COR-L47 (cell line): ENCODE measurements around the gene THADA.
"Not testable (repeated sequence)": the region's sequence is repeated elsewhere in the genome, so short reads cannot be mapped to it uniquely, and the experiment has no call there.

Experiments
- DNase-seq: peaks from one replicate; lab custom pipeline; 2025; lab: John Stamatoyannopoulos, UW

Gene THADA

DNA sequence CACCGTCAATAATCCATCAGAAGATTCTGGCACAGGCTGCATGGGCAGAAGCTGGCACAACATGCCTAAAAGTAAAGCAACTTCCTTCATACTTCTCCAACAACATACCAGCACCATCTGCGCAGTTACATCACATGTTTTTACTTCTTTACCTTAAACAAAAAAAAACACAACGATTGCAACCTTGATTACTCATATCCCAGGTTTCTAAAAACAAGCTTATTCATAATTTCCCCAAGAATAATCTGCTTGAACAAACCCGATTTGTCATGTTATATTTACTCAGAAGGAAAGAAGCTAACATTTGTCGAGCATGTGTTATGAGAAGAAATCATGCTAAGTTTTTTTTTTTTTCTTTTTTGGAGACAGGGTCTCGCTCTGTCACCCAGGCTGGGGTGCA, 54.7 kb downstream of the THADA start:
- DNase-seq, result no peak

DNA sequence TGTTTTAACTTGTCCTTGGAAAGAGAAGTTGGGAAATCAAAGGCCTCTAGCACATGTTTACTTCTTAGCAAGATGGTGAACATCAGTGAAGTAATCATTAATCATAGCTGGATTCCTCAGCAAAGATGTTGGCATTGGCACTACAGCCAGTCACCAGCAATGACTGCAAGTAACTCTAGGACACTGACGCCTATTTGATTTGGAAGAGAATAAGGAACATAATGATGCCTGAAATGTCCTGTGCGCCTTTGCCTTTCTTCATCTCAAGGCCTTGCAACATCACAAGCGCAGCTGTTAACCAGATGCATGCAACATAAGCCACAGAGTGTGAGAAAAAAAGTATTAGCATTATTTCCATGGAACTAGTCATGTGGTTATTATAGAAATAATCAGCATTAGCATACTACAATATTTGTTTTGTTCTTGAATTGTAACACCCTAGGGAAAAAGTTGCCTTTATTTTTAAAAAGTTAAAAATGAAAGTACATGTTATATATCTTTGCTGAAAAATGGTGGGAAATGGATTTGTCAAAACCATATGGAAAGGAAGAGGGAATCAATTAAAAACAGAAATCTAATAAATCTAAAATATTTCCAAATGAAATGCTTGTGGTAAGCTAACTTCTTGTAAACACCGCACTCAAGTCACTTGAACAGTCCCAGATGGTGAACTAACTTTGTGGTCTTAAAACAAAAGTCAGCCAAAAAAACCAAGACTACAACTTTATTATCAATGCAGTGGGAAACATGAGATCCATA, 55.6 kb downstream of the THADA start:
- no peak for DNase-seq

DNA sequence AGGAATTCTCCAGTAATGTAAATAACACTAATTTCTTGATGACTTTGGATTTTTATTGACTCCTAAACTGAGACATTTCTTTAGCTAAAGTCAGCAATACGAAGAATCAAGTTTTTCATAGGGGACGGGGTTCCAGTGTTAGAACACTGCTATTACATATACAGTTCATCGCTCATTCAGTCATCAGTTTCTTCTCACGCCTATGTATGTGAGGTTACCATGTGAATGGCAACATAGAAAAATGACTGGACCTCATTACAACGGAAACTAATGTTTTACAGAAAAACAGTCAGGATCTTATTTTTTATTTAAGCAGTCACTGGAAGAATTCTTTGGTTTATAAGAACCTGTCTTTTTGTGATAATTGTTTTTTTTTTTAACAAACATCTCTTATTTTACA, 56.4 kb downstream of the THADA start:
- DNase-seq, result no peak

DNA sequence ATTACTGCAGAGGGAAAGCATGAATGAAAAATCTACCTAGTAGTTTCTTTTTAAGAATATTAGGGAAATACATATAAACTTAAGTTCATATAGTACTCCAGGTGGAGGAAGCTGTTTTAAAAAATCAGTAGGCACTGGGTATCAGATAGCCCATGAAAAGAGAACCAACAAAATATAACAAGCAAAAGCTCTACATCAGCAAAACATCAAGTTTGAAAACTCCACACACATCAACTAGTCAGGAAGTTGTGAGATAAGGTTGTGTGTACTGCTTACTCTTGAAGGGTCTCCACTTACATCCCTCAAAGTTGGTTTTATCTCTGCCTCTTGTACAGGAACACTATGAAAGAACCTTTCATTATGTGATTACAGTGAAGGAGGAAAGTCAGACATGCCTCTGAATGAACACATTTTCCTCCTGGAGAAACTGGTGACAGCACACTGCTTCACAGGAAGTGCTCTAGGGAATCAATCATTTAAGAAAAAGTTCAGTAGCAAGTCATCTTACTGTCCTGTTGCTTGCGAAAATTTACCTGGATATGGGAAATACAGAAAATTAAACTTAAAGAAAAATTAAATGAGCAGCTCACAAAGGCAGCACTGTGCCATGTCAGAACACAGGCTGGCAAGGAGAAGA, 57.7 kb downstream of the THADA start:
- no peak for DNase-seq

- DNase-seq, result no peak
Measured at GRCh38 chr2:43537137-43537536, 58.7 kb downstream of the THADA start.

DNA sequence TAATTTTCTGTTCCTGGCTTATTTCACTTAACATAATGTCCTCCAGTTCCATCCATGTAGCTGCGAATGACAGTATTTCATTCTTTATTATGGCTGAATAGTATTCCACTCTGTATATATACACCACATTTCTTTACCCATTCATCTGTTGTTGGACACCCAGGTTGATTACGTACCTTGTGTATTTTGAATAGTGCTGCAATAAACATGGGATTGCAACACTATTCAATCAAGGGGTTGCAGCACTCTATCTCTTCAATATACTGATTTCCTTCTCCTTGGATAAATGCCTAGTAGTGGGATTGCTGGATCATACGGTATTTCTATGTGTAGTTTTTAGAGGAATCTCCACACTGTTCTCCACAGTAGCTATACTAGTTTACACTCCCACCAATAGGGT, 61.3 kb downstream of the THADA start:
- no peak for DNase-seq

- not testable (repeated sequence) for DNase-seq
Measured at GRCh38 chr2:43532572-43532971, 63.3 kb downstream of the THADA start.

- no peak for DNase-seq
Measured at GRCh38 chr2:43531251-43531650, 64.6 kb downstream of the THADA start.

- no peak for DNase-seq
Measured at GRCh38 chr2:43526994-43527393, 68.8 kb downstream of the THADA start.

GRCh38 chr2:43525506-43525905, 70.3 kb downstream of the THADA start:
- no peak for DNase-seq

GRCh38 chr2:43524177-43524965, 71.5 kb downstream of the THADA start:
- no peak for DNase-seq

GRCh38 chr2:43522177-43522576, 73.7 kb downstream of the THADA start:
- no peak for DNase-seq

- DNase-seq, result no peak
Measured at GRCh38 chr2:43521568-43521967, 74.3 kb downstream of the THADA start.

DNA sequence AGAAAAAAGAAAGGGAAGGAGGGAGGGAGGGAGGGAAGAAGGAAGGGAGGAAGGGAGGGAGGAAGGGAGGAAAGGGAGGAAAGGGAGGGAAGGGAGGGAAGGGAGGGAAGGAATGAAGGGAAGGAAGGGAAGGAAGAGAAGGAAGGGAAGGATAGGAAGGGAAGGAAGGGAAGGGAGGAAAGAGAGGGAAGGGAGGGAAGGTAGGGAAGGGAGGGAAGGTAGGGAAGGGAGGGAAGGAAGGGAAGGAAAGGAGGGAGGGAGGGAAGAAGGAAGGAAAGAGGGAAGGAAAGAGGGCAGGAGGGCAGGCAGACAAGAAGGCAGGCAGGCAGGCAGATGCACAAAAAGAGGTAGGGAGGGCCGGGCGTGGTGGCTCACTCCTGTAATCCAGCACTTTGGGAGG, 74.9 kb downstream of the THADA start:
- DNase-seq, result no peak

DNA sequence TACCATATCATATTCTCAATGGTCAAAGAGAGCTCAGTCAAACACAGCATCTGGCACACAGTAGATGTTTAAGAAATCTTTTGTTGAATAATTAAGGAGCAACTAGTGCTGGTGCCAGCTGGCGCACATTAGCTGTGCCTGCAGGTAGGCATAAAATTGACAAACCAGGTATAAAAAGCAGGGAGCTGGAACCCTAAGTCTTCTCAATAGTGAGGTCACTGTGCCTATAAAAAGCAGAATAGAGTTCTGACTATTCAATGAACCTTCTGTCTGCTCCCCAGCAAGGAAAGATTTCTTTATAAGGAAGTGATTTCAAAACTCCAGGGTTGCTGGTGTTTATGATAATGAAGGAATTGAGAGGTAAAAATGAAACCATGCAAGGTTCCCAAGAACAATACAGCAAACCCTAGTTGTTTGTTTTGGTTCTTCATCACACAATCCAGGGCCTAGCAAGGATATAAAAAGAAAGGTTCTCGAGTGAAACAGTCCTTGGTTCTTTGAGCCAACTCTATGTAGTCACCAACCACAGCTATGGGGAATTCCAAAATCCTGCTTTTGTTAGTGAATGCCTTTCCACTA, 76.1 kb downstream of the THADA start:
- DNase-seq, result no peak

GRCh38 chr2:43518718-43519117, 77.1 kb downstream of the THADA start:
- DNase-seq, result no peak

- no peak for DNase-seq
Measured at GRCh38 chr2:43518181-43518580, 77.7 kb downstream of the THADA start.

DNA sequence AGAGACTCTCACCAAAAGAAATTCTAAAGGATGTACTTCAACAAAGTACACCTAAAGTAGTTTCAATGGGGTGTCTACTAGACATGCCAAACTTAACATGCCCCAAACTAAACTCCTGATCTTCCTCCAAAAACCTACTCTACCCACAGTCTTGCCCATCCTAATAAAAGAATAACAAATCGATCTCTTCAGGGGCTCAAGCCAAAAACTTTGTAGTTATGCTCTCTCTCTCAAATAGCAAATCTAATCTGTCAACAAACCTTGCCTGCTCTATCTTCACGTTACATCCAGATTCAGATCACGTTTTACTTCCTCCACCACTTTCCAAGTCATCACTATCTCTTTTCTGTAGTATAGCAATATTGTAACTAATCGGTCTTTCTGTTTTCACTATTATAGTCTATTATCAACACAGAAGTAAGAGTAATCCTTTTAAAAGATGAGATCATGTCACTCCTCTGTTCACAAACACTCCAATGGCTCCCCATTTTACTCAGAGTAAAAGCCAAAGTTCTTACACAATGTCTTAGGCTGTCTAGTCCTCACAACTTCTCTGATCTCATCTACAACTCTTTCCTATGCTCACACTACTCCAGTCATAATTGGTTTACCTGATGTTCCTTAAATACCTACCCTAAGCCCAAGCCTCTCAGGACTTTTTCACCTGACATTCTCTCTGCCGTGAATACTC, 79.9 kb downstream of the THADA start:
- no peak for DNase-seq

DNA sequence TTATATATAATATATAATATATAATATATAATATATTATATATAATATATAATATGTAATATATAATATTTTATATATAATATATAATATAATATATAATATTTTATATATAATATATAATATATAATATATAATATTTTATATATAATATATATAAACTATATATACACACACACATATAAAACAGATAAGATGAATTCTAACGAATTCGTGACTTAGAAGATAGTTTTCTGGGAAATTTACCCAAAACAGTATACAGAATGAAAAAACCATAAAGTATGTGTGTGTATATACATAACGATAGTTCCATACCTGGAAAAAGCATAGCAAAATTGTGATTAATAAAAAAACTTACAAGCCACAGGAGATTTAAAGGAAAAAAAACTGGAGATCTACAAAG, 80.6 kb downstream of the THADA start:
- no peak for DNase-seq

DNA sequence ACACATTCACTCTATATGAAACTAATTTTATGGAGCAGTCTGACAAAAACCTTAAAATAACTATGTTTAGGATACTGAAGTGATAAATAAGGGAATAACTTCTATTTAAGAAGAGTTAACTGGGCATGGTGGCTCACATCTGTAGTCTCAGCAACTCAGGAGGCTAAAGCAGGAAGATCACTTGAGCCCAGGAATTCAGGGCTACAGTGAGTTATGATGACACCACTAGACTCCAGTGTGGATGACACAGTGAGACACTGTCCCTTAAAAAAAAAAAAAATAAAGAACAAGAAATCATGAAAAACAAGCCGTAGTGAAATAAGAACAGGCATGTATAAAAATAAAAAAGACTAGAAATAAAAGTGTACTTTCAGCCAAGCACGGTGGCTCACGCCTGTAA, 82.0 kb downstream of the THADA start:
- no peak for DNase-seq

DNA sequence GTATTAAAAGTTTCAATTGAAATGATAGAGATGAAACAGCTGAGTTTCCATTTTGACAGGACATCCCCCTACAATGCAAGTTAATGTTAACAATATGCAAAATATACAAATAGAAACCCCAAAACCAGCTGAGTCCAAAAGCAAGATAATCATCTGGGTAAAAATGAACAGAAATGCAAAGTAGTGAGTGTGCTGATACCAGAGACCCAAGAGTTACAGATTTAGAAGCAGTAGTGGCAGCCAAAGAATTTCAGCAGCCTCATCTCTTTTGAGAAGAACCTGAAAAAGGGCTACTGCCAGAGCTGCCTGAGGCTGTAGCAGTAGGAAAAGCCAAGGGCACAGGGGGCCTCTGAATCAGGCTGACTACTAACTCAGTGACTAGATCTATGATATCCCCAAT, 82.6 kb downstream of the THADA start:
- DNase-seq, result no peak

DNA sequence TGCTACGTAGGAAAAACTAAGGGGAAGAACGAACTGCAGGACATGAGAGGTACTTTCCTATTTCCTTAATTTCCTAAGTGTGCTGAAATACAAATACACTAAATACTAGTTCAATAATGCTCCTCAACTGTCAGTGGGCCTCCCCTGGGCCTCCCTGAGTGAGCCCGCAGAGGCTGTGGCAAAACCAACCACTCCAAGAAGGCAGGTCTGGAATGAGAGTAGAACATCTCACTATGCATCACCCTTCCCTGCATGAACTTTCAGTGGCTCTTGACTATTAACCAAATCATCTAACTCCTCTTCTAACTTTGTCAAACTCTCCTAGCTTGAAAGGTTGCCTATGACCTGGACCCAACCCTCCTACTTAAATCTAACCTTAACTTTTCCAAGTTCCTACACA, 84.6 kb downstream of the THADA start:
- DNase-seq, result no peak
